Choroid plexus epithelial cell (primary cell): ENCODE measurements around the gene SOS1.
A peak's percentile ranks its signal among the peaks of the same experiment; 100 is the strongest.

Experiments
- DNase-seq: peaks from one replicate; pipeline ENCODE4 v3.0.0-alpha.2; 2010; ENCODE audit warnings: low read depth
- H3K4me3 ChIP-seq: 2 replicates; pipeline ENCODE4 v1.5.1; 2011; ENCODE audit warnings: low read depth, mild to moderate bottlenecking, control low read depth, low read length, moderate library complexity
- CTCF ChIP-seq: conservative IDR thresholded peaks from 2 replicates; pipeline ENCODE4 v1.5.1; 2011; ENCODE audit warnings: low read depth, mild to moderate bottlenecking, control low read depth, inconsistent platforms, low read length, moderate library complexity

The SOS1 gene

DNA sequence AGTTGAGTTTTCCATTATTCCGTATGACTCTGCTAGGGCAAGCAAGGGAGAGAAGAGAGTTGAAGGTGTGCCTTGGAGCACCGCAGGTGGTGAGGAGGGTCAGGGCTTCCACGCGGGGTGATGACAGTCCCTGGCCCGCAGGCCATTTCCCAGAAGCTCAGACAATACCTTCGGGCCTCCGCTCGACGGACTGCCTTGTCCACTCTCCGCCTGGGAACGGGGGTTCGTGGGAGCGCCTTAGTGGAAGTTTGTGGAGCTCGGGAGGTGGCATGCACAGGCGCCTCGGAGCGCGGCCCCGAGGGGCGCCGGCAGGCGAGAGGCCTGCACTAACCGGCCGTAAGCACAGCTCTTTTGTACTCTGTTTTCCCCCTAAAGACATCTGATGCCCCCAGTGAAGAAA is 161.4 kb downstream of the SOS1 start:
- no peak for TF ChIP-seq CTCF
- DNase-seq, result no peak
- H3K4me3 ChIP-seq, result no peak overlapping the region

DNA sequence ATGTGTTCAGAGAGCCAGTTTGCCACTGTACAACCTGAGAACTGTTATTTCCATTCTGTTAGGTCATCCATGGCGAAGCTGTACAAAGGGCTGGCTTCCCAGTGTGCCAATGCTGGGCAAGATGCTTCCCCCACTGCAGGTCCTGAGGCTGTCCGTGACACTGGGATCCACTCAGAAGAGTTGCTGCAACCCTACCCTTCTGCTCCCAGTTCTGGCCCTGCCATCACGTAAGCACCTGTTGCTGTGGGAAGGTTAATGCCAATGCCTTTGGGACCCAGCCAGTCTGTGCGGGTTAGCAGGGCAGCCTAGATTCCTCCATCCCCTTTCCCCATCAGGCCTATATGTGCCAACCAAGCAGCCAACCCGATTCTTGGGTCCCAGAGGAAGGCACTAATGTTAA is 162.9 kb downstream of the SOS1 start:
- DNase-seq, result no peak
- H3K4me3 ChIP-seq, result no peak overlapping the region
- TF ChIP-seq CTCF, result no peak

DNA sequence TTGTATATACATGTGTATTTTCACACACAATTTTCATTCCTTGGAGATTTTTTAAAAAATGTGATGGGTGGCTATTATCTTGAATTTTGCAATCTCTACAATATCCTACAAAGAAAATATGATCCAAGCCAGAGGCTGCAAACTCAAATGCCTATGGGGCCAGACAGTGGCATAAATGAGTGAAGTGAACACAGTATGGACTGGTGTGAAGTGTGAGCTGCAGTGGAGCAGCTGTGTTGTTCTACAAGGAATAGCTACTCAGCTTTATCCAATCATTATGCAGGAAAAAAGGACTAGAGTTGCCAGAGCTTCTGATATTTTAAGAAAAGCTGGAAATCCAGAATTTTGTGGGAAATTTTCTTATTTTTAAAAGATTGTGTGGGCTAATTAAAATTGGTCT is 169.1 kb downstream of the SOS1 start:
- TF ChIP-seq CTCF, result no peak
- DNase-seq, result no peak

GRCh38 chr2:38948995-38949394 is 171.9 kb downstream of the SOS1 start:
- no peak for DNase-seq
- no peak for TF ChIP-seq CTCF

More for the DNA sequence above, 169.1 kb downstream of the SOS1 start:
- H3K4me3 ChIP-seq, result no peak overlapping the region

GRCh38 chr2:38948387-38948882 is 172.4 kb downstream of the SOS1 start:
- DNase-seq, result no peak
- no peak overlapping the region for H3K4me3 ChIP-seq
- TF ChIP-seq CTCF, result no peak

More at GRCh38 chr2:38948995-38949394, 171.9 kb downstream of the SOS1 start:
- no peak overlapping the region for H3K4me3 ChIP-seq

DNA sequence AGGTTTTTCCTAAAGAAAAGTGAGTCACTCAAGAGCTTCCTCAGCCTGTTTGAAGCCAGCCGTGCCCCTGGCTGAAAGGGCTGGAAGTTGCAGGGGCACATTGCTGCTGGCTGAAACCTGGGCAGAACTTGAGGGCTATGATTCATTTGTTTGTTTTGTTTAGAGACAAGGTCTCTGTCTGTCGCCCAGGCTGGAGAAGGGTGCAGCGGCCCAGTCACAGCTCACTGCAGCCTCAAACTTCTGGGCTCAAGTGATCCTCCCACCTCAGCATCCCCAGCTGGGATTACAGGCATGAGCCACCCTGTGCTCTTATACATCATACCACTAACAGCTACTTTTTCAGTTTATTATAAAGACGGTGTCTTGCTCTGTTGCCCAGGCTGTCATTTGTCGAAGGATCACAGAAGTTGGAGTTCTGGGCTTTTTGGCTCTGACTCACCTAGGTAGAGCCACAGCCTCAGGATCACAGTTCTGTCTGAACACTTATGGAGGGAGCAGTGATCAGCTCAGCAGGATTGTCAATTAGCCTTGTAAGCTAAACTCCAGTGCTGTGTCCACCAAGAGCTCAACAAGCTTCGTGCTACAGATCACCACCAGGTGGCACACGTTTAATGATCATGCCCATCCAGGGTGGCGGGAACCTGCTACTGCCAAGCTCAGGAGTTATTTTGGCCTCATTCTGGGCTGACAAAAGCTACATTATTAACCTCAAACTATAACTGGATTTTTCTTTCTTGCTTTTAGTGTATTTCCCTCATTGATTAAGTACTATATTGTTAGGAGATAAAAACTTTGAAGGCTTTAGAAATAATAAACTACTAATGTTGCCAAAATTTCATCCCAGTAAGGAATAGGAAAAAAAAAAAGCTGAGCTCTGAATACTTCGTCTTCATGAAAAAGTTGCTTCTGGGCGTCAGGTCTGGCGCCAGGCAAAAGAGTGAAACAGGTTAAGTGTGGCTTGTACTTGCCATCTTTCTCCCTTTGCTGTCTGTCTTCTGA is 173.3 kb downstream of the SOS1 start:
- no peak overlapping the region for H3K4me3 ChIP-seq
- peak; percentile 90 for DNase-seq
- TF ChIP-seq CTCF, result peak; percentile 89
